ENCODE results near the gene P4HA2.

Gene P4HA2

GRCh38 chr5:132232465-132232864 lies 4.8 kb upstream of the P4HA2 start:
- no peak overlapping the region for H3K27ac ChIP-seq (ENCODE audit: insufficient read depth, low read depth, low read length, poor library complexity, severe bottlenecking)
- WGBS, 2 experiments = 88 to 92% methylated on average over 3 of the region's 3 CpGs
- H3K4me1 ChIP-seq (ENCODE audit: control insufficient read depth, insufficient read depth, low read length) = no peaks in the 10 kb centered on the region
- peaks cover 15% of the 10 kb centered on the region for H3K27me3 ChIP-seq (ENCODE audit: control insufficient read depth, insufficient read depth, low read length, poor library complexity, severe bottlenecking)
- H3K36me3 ChIP-seq (ENCODE audit: control insufficient read depth, insufficient read depth, low read length) = no peaks in the 10 kb centered on the region
- H3K9me3 ChIP-seq (ENCODE audit: control insufficient read depth, low read length) = no peaks in the 10 kb centered on the region
- H3K4me3 ChIP-seq (ENCODE audit: insufficient read depth, low read depth, low read length) = no peak overlapping the region

- WGBS, 2 experiments = 93% methylated on average over 9 of the region's 9 CpGs
- no peak overlapping the region for H3K27ac ChIP-seq (ENCODE audit: insufficient read depth, low read depth, low read length, poor library complexity, severe bottlenecking)
- H3K36me3 ChIP-seq (ENCODE audit: control insufficient read depth, insufficient read depth, low read length) = no peaks in the 10 kb centered on the region
- H3K4me3 ChIP-seq (ENCODE audit: insufficient read depth, low read depth, low read length) = no peak overlapping the region
- H3K4me1 ChIP-seq (ENCODE audit: control insufficient read depth, insufficient read depth, low read length) = no peaks in the 10 kb centered on the region
- peaks cover 31% of the 10 kb centered on the region for H3K27me3 ChIP-seq (ENCODE audit: control insufficient read depth, insufficient read depth, low read length, poor library complexity, severe bottlenecking)
- H3K9me3 ChIP-seq (ENCODE audit: control insufficient read depth, low read length) = no peaks in the 10 kb centered on the region
Measured at GRCh38 chr5:132230871-132231270, 3.2 kb upstream of the P4HA2 start.

- Histone ChIP-seq H3K4me1 (ENCODE audit: control insufficient read depth, insufficient read depth, low read length) (no peaks in the 10 kb centered on the region), H3K9me3 (ENCODE audit: control insufficient read depth, low read length) (no peaks in the 10 kb centered on the region), H3K4me3 (ENCODE audit: insufficient read depth, low read depth, low read length) (no peak overlapping the region), H3K27me3 (ENCODE audit: control insufficient read depth, insufficient read depth, low read length, poor library complexity, severe bottlenecking) (peaks cover 34% of the 10 kb centered on the region), H3K27ac (ENCODE audit: insufficient read depth, low read depth, low read length, poor library complexity, severe bottlenecking) (no peak overlapping the region), H3K36me3 (ENCODE audit: control insufficient read depth, insufficient read depth, low read length) (no peaks in the 10 kb centered on the region)
- WGBS, 2 experiments = 92 to 93% methylated on average over 5 of the region's 5 CpGs
Measured at GRCh38 chr5:132229236-132229635, 1.6 kb upstream of the P4HA2 start.

GRCh38 chr5:132228241-132229035 lies 785 bp upstream of the P4HA2 start:
- no peak overlapping the region for H3K27ac ChIP-seq (ENCODE audit: insufficient read depth, low read depth, low read length, poor library complexity, severe bottlenecking)
- H3K36me3 ChIP-seq (ENCODE audit: control insufficient read depth, insufficient read depth, low read length) = no peaks in the 10 kb centered on the region
- H3K27me3 ChIP-seq (ENCODE audit: control insufficient read depth, insufficient read depth, low read length, poor library complexity, severe bottlenecking) = peaks cover 34% of the 10 kb centered on the region
- H3K4me3 ChIP-seq (ENCODE audit: insufficient read depth, low read depth, low read length) = peak overlapping the region; percentile 60
- no peaks in the 10 kb centered on the region for H3K9me3 ChIP-seq (ENCODE audit: control insufficient read depth, low read length)
- 70% methylated on average over 27 of the region's 27 CpGs for WGBS, 2 experiments
- H3K4me1 ChIP-seq (ENCODE audit: control insufficient read depth, insufficient read depth, low read length) = no peaks in the 10 kb centered on the region

GRCh38 chr5:132227235-132227484 lies 493 bp downstream of the P4HA2 start:
- H3K4me1 ChIP-seq (ENCODE audit: control insufficient read depth, insufficient read depth, low read length) = no peaks in the 10 kb centered on the region
- no peaks in the 10 kb centered on the region for H3K9me3 ChIP-seq (ENCODE audit: control insufficient read depth, low read length)
- 3 to 4% methylated on average over 13 of the region's 13 CpGs for WGBS, 2 experiments
- no peak overlapping the region for H3K27ac ChIP-seq (ENCODE audit: insufficient read depth, low read depth, low read length, poor library complexity, severe bottlenecking)
- H3K27me3 ChIP-seq (ENCODE audit: control insufficient read depth, insufficient read depth, low read length, poor library complexity, severe bottlenecking) = peaks cover 34% of the 10 kb centered on the region
- peak overlapping the region; percentile 60 for H3K4me3 ChIP-seq (ENCODE audit: insufficient read depth, low read depth, low read length)
- no peaks in the 10 kb centered on the region for H3K36me3 ChIP-seq (ENCODE audit: control insufficient read depth, insufficient read depth, low read length)

- H3K4me3 ChIP-seq (ENCODE audit: insufficient read depth, low read depth, low read length) = peak overlapping the region; percentile 60
- peaks cover 34% of the 10 kb centered on the region for H3K27me3 ChIP-seq (ENCODE audit: control insufficient read depth, insufficient read depth, low read length, poor library complexity, severe bottlenecking)
- H3K36me3 ChIP-seq (ENCODE audit: control insufficient read depth, insufficient read depth, low read length) = no peaks in the 10 kb centered on the region
- WGBS, 2 experiments = 73 to 74% methylated on average over 23 of the region's 23 CpGs
- no peak overlapping the region for H3K27ac ChIP-seq (ENCODE audit: insufficient read depth, low read depth, low read length, poor library complexity, severe bottlenecking)
- H3K4me1 ChIP-seq (ENCODE audit: control insufficient read depth, insufficient read depth, low read length) = no peaks in the 10 kb centered on the region
- no peaks in the 10 kb centered on the region for H3K9me3 ChIP-seq (ENCODE audit: control insufficient read depth, low read length)
Measured at GRCh38 chr5:132226516-132227234, 978 bp downstream of the P4HA2 start.

GRCh38 chr5:132225165-132226032 lies 2.3 kb downstream of the P4HA2 start:
- H3K27ac ChIP-seq (ENCODE audit: insufficient read depth, low read depth, low read length, poor library complexity, severe bottlenecking) = no peak overlapping the region
- H3K36me3 ChIP-seq (ENCODE audit: control insufficient read depth, insufficient read depth, low read length) = no peaks in the 10 kb centered on the region
- H3K9me3 ChIP-seq (ENCODE audit: control insufficient read depth, low read length) = no peaks in the 10 kb centered on the region
- H3K4me1 ChIP-seq (ENCODE audit: control insufficient read depth, insufficient read depth, low read length) = no peaks in the 10 kb centered on the region
- WGBS, 2 experiments = 84 to 86% methylated on average over 13 of the region's 13 CpGs
- peaks cover 34% of the 10 kb centered on the region for H3K27me3 ChIP-seq (ENCODE audit: control insufficient read depth, insufficient read depth, low read length, poor library complexity, severe bottlenecking)
- no peak overlapping the region for H3K4me3 ChIP-seq (ENCODE audit: insufficient read depth, low read depth, low read length)

- H3K36me3 ChIP-seq (ENCODE audit: control insufficient read depth, insufficient read depth, low read length) = no peaks in the 10 kb centered on the region
- H3K27ac ChIP-seq (ENCODE audit: insufficient read depth, low read depth, low read length, poor library complexity, severe bottlenecking) = no peak overlapping the region
- H3K4me1 ChIP-seq (ENCODE audit: control insufficient read depth, insufficient read depth, low read length) = no peaks in the 10 kb centered on the region
- 85 to 89% methylated on average over 1 of the region's 1 CpG for WGBS, 2 experiments
- H3K9me3 ChIP-seq (ENCODE audit: control insufficient read depth, low read length) = no peaks in the 10 kb centered on the region
- H3K27me3 ChIP-seq (ENCODE audit: control insufficient read depth, insufficient read depth, low read length, poor library complexity, severe bottlenecking) = peaks cover 34% of the 10 kb centered on the region
- no peak overlapping the region for H3K4me3 ChIP-seq (ENCODE audit: insufficient read depth, low read depth, low read length)
Measured at GRCh38 chr5:132224716-132225115, 2.9 kb downstream of the P4HA2 start.

- no peaks in the 10 kb centered on the region for H3K4me1 ChIP-seq (ENCODE audit: control insufficient read depth, insufficient read depth, low read length)
- H3K27me3 ChIP-seq (ENCODE audit: control insufficient read depth, insufficient read depth, low read length, poor library complexity, severe bottlenecking) = peaks cover 33% of the 10 kb centered on the region
- no peak overlapping the region for H3K27ac ChIP-seq (ENCODE audit: insufficient read depth, low read depth, low read length, poor library complexity, severe bottlenecking)
- H3K36me3 ChIP-seq (ENCODE audit: control insufficient read depth, insufficient read depth, low read length) = no peaks in the 10 kb centered on the region
- 93 to 96% methylated on average over 2 of the region's 2 CpGs for WGBS, 2 experiments
- H3K4me3 ChIP-seq (ENCODE audit: insufficient read depth, low read depth, low read length) = no peak overlapping the region
- H3K9me3 ChIP-seq (ENCODE audit: control insufficient read depth, low read length) = no peaks in the 10 kb centered on the region
Measured at GRCh38 chr5:132223861-132224260, 3.8 kb downstream of the P4HA2 start.

GRCh38 chr5:132222649-132223038 lies 5.0 kb downstream of the P4HA2 start:
- no peaks in the 10 kb centered on the region for H3K36me3 ChIP-seq (ENCODE audit: control insufficient read depth, insufficient read depth, low read length)
- H3K4me3 ChIP-seq (ENCODE audit: insufficient read depth, low read depth, low read length) = no peak overlapping the region
- no peaks in the 10 kb centered on the region for H3K4me1 ChIP-seq (ENCODE audit: control insufficient read depth, insufficient read depth, low read length)
- H3K27me3 ChIP-seq (ENCODE audit: control insufficient read depth, insufficient read depth, low read length, poor library complexity, severe bottlenecking) = peaks cover 21% of the 10 kb centered on the region
- WGBS, 2 experiments = 90 to 91% methylated on average over 3 of the region's 3 CpGs
- H3K27ac ChIP-seq (ENCODE audit: insufficient read depth, low read depth, low read length, poor library complexity, severe bottlenecking) = no peak overlapping the region
- H3K9me3 ChIP-seq (ENCODE audit: control insufficient read depth, low read length) = no peaks in the 10 kb centered on the region

All from ectodermal cell (in vitro differentiated cells).